HepG2 (cell line): ENCODE measurements around the gene MAN1A1. TPM values are rescaled to one million over a fixed set of nuclear protein-coding genes. Genes with fewer than 3 reads are reported as not detected.

Experiments used
- ATAC-seq: fragments of 200-7000 bp; cut with Tn5 transposase; 3 replicates; pipeline ENCODE4 v1.9.1; 2020; ENCODE audit warnings: mild to moderate bottlenecking, moderate library complexity
- BruUV-seq: library from RNA; stranded (reverse); fragments of 400-500 nt; replicated peaks from 2 replicates; lab custom pipeline; 2021; lab: Mats Ljungman, UMichigan
- CTCF ChIA-PET: fragments of 300-600 bp; formaldehyde crosslinking; extraction: SDS; loops from one replicate; lab custom pipeline; 2021; ENCODE audit warnings: low total read pairs, inconsistent platforms, low intra/inter-chr PET ratio; lab: Yijun Ruan, JAX
- POLR2A ChIA-PET: fragments of 350-600 bp; sonication (Branson Sonifier 250); formaldehyde crosslinking; loops from one replicate; lab custom pipeline; 2020; ENCODE audit warnings: antibody characterized with exemption, inconsistent platforms; lab: Yijun Ruan, JAX
- DNase-seq: peaks from one replicate; pipeline ENCODE4 v3.0.0-alpha.2; 2015; ENCODE audit warnings: low spot score
- FAIRE-seq: peaks from 3 replicates; lab custom pipeline; 2011; peaks lifted over from hg19 to GRCh38; lab: Jason Lieb, UNC
- H2AFZ ChIP-seq: one replicate; pipeline ENCODE4 v1.6.1; 2011; ENCODE audit warnings: low read length, inconsistent platforms
- H3K27ac ChIP-seq: fragments of 300-600 bp; 3 replicates; pipeline ENCODE4 v1.8.0; 2011; ENCODE audit warnings: mixed run types, mild to moderate bottlenecking, mixed read lengths, low read length, inconsistent platforms; ENCODE audit not compliant: insufficient read depth; ENCODE audit errors: extremely low read length
- H3K27me3 ChIP-seq, 2 experiments: fragments of 200-600 bp in 1 of 2; 2 replicates in 1 of 2; 3 replicates in 1 of 2; pipeline versions ENCODE4 v1.6.0 to v1.8.0; 2011; ENCODE audit warnings: low read length in 2 of 2, mild to moderate bottlenecking in 2 of 2, moderate library complexity in 2 of 2, inconsistent platforms in 1 of 2; ENCODE audit not compliant: insufficient read depth in 2 of 2, control insufficient read depth in 1 of 2
- H3K36me3 ChIP-seq, 2 experiments: fragments of 200-600 bp in 1 of 2; replicated peaks in 1 of 2; 2 replicates in 1 of 2; 3 replicates in 1 of 2; pipeline versions ENCODE4 v1.5.1 to v1.8.0; 2011; ENCODE audit warnings: low read length in 2 of 2, inconsistent platforms in 1 of 2; ENCODE audit not compliant: insufficient read depth in 2 of 2, control insufficient read depth in 1 of 2
- H3K4me1 ChIP-seq: 2 replicates; pipeline ENCODE4 v1.5.1; 2012; ENCODE audit warnings: low read length, inconsistent platforms; ENCODE audit not compliant: insufficient read depth
- H3K4me2 ChIP-seq: 2 replicates; pipeline ENCODE4 v1.6.0; 2011; ENCODE audit warnings: low read depth, low read length, inconsistent platforms
- H3K4me3 ChIP-seq, 3 experiments: fragments of 200-600 bp in 1 of 3; sonication (generic), shearing (Covaris generic) in 1 of 3; replicated peaks in 1 of 3; 2 replicates each; pipeline ENCODE4 v1.5.1; 2011 to 2016; ENCODE audit warnings: low read length in 3 of 3, inconsistent platforms in 2 of 3, low read depth in 2 of 3, mild to moderate bottlenecking in 2 of 3, control low read depth in 1 of 3, mixed read lengths in 1 of 3; ENCODE audit not compliant: insufficient read depth in 1 of 3
- H3K79me2 ChIP-seq: one replicate; pipeline ENCODE4 v1.6.1; 2011; ENCODE audit warnings: low read length, inconsistent platforms; ENCODE audit not compliant: insufficient read depth
- H3K9ac ChIP-seq: 2 replicates; pipeline ENCODE4 v1.6.0; 2011; ENCODE audit warnings: mild to moderate bottlenecking, low read depth, low read length, inconsistent platforms; ENCODE audit not compliant: insufficient read depth
- H3K9me3 ChIP-seq: 2 replicates; pipeline ENCODE4 v1.5.1; 2012; ENCODE audit warnings: mild to moderate bottlenecking, low read length
- H4K20me1 ChIP-seq: 2 replicates; pipeline ENCODE4 v1.6.0; 2011; ENCODE audit warnings: inconsistent platforms, mild to moderate bottlenecking, low read length, moderate library complexity; ENCODE audit not compliant: insufficient read depth
- AHR ChIP-seq: IDR thresholded peaks from 2 replicates; pipeline ENCODE4 v1.6.1; 2018; ENCODE audit warnings: missing genetic modification reagents, missing compliant biosample characterization
- DNMT3B ChIP-seq: conservative IDR thresholded peaks from 2 replicates; pipeline ENCODE4 v1.6.1; 2016; ENCODE audit warnings: missing biosample characterization, control low read depth
- FOSL2 ChIP-seq: sonication (generic); formaldehyde crosslinking; IDR thresholded peaks from 2 replicates; pipeline ENCODE4 v1.4.0; 2020; ENCODE audit warnings: missing genetic modification reagents
- POLR2G ChIP-seq: fragments of 200-400 bp; formaldehyde crosslinking; IDR thresholded peaks from 2 replicates; pipeline ENCODE4 v1.6.1; 2018; ENCODE audit warnings: mild to moderate bottlenecking, low read depth, low read length, moderate library complexity
- ZNF230 ChIP-seq: sonication (generic); formaldehyde crosslinking; IDR thresholded peaks from 2 replicates; pipeline ENCODE4 v1.4.0; 2020; ENCODE audit warnings: mild to moderate bottlenecking, missing genetic modification reagents
- whole genome bisulfite sequencing: methylation state at CpG from one replicate; pipeline ENCODE4 v1.1.6; 2017; ENCODE audit warnings: low lambda C conversion rate; 5-methylcytosine and 5-hydroxymethylcytosine counted together
- in situ Hi-C: cut with HindIII; loops from 2 replicates; pipeline ENCODE4 v1.10.0; 2017; ENCODE audit warnings: low pct_unique_long_range_greater_than_20kb; ENCODE audit not compliant: extremely low pct_ligation_motif_present
- intact Hi-C: fragments of 100-400 bp; cut with micrococcal nuclease; formaldehyde crosslinking; loops from one replicate; pipeline ENCODE4 v1.10.0; 2022; ENCODE audit not compliant: unreplicated experiment
- polyA plus RNA-seq, 8 experiments: library from polyadenylated mRNA; depleted of rRNA in 3 of 8; stranded (reverse) in 7 of 8; unstranded in 1 of 8; fragments of >200 nt; fragmentation: Illumina TruSeq in 4 of 8; extraction: Trizol in 4 of 8; gene quantifications; 2 replicates each; pipeline versions ENCODE4 v1.2.1 to v1.2.3, GENCODE V29; 2011 to 2016; ENCODE audit warnings: low read depth in 4 of 8, missing spikeins in 1 of 8, mixed read lengths in 1 of 8; ENCODE audit not compliant: insufficient read depth in 1 of 8
- total RNA-seq, 5 experiments: library from RNA; depleted of rRNA; stranded (reverse); fragments of >200 nt; fragmentation: Illumina TruSeq; extraction: Trizol; gene quantifications; 2 replicates each; pipeline ENCODE4 v1.2.3, GENCODE V29; 2016; ENCODE audit warnings: low read depth in 1 of 5
- TF ChIP-seq, protein P1 (sequence below): sonication (generic); formaldehyde crosslinking; IDR thresholded peaks from 2 replicates; pipeline ENCODE4 v1.8.1; 2023; ENCODE audit warnings: missing genetic modification reagents, inconsistent platforms, borderline replicate concordance
- TF ChIP-seq, protein P2 (sequence below): sonication (generic); formaldehyde crosslinking; IDR thresholded peaks from 2 replicates; pipeline ENCODE4 v1.8.1; 2023; ENCODE audit warnings: mild to moderate bottlenecking, missing genetic modification reagents, borderline replicate concordance

The MAN1A1 gene
- total and polyA plus RNA-seq, 2 of the 13 experiments (the other 11 are each of a cell fraction or from before 2014, with no cell fraction given) = 156 to 236 TPM

DNA sequence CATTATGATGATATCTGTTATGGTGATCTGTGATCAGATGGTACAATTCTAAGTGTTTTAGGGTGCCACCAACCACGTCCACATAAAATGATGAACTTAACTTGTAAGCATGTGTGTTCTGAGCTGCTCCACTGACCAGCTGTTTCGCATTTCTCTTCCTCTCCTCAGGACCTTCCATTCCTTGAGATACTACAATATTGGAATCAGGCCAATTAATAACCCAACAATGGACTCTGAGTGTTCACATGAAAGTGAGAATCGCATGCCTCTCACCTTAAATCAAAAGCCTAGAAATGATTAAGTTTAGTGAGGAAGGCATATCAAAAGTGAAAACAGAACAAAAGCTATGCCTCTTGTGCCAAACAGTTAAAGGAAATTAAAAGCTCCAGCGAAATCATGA, 114.6 kb downstream of the MAN1A1 start:
- no peaks in the 10 kb centered on the region for H3K9me3 ChIP-seq
- CTCF ChIA-PET = no interaction called here
- TF ChIP-seq POLR2G (0 out of 2 replicates have a peak, but pooled peaks have one; percentile 22), ZNF230 (no peak)
- peaks cover 28 to 69% of the 10 kb centered on the region in 2 experiments for H3K36me3 ChIP-seq
- no peaks in the 10 kb centered on the region for H3K27me3 ChIP-seq
- POLR2A ChIA-PET = no interaction called here
- 95% methylated on average over 4 of the region's 4 CpGs for WGBS
- ATAC-seq = no peak
- intact Hi-C loops (no loop called here), in situ Hi-C loops (no loop called here)
- FAIRE-seq = no peak
- H2AFZ ChIP-seq = no peak overlapping the region
- H3K27ac ChIP-seq = no peak overlapping the region
- no peak overlapping the region for H3K4me3 ChIP-seq
- peaks cover 37% of the 10 kb centered on the region for H3K79me2 ChIP-seq
- H3K9ac ChIP-seq = no peak overlapping the region
- no peak overlapping the region for H3K4me2 ChIP-seq
- 0 out of 2 replicates have a peak, but pooled peaks cover 3% of the 10 kb centered on the region for H4K20me1 ChIP-seq
- BruUV-seq = no TSS peak
- peaks cover 13% of the 10 kb centered on the region for H3K4me1 ChIP-seq
- DNase-seq = no peak

DNA sequence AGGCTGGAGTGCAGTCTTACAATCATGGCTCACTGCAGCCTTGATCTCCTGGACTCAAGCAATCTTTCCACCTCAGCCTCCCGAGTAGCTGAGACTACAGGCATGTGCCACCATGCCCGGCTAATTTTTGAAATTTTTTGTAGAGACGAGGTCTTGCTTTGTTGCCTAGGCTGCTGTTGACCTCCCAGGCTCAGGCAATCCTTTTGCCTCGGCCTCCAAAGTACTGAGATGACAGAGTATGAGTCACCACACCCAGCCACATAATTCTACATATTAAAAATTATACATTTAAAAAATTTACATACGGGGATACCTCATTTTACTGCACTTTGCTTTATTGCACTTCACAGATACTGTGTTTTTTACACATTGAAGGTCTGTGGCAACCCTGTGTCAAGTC, 115.1 kb downstream of the MAN1A1 start:
- FAIRE-seq = no peak
- ChIA-PET CTCF (no interaction called here), POLR2A (no interaction called here)
- H3K4me2 ChIP-seq = no peak overlapping the region
- H3K79me2 ChIP-seq = peaks cover 35% of the 10 kb centered on the region
- no TSS peak for BruUV-seq
- no peaks in the 10 kb centered on the region for H3K27me3 ChIP-seq
- no peak overlapping the region for H3K4me3 ChIP-seq
- H3K36me3 ChIP-seq = peaks cover 30 to 69% of the 10 kb centered on the region in 2 experiments
- DNase-seq = no peak
- peaks cover 13% of the 10 kb centered on the region for H3K4me1 ChIP-seq
- WGBS = 83% methylated on average over 5 of the region's 5 CpGs
- no peak for ATAC-seq
- intact Hi-C loops (no loop called here), in situ Hi-C loops (no loop called here)
- no peaks in the 10 kb centered on the region for H3K9me3 ChIP-seq
- H2AFZ ChIP-seq = no peak overlapping the region
- peaks cover 5% of the 10 kb centered on the region; the same call in 1 of the 2 replicates for H4K20me1 ChIP-seq
- H3K9ac ChIP-seq = no peak overlapping the region
- TF ChIP-seq DNMT3B (CRISPR knock-in tag) = no peak
- TF ChIP-seq AHR = no peak
- peak; percentile 37; the same call in 1 of the 2 replicates for TF ChIP-seq FOSL2 (CRISPR knock-in tag)
- TF ChIP-seq, protein P1, sequence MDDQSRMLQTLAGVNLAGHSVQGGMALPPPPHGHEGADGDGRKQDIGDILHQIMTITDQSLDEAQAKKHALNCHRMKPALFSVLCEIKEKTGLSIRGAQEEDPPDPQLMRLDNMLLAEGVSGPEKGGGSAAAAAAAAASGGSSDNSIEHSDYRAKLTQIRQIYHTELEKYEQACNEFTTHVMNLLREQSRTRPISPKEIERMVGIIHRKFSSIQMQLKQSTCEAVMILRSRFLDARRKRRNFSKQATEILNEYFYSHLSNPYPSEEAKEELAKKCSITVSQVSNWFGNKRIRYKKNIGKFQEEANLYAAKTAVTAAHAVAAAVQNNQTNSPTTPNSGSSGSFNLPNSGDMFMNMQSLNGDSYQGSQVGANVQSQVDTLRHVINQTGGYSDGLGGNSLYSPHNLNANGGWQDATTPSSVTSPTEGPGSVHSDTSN (CRISPR knock-in tag) = no peak
- TF ChIP-seq, protein P2, sequence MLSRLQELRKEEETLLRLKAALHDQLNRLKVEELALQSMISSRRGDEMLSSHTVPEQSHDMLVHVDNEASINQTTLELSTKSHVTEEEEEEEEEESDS (CRISPR knock-in tag) = no peak
- TF ChIP-seq, all 625 proteins: peak for 1
- no peak overlapping the region for H3K27ac ChIP-seq
